Adrenal gland (tissue), 5 donors: ENCODE measurements around the gene ERBIN.

Experiments
- CTCF ChIP-seq, 6 experiments: fragments of 450-650 bp in 4 of 6; fragments of 200-600 bp in 2 of 6; sonication (generic) in 1 of 6; IDR thresholded peaks; 1 replicate in 5 of 6; 2 replicates in 1 of 6; pipeline versions ENCODE4 v1.5.1 to v1.8.0; 2016 to 2021; ENCODE audit warnings: antibody characterized with exemption in 6 of 6, mild to moderate bottlenecking in 2 of 6, moderate library complexity in 1 of 6
- POLR2A ChIP-seq, 2 donors: fragments of 450-650 bp; IDR thresholded peaks; one replicate each; pipeline ENCODE4 v1.6.1; 2017; ENCODE audit warnings: antibody characterized with exemption in 2 of 2, mild to moderate bottlenecking in 2 of 2, moderate library complexity in 1 of 2
- donor health status: DM: no; HTN: no; CAD: no.

GRCh38 chr5:66039296-66039695 lies 112.9 kb downstream of the ERBIN start:
- TF ChIP-seq CTCF (IDR thresholded peaks at IDR 0.05) (no peak), POLR2A (IDR thresholded peaks at IDR 0.05) (no peak)
